ENCODE data around the gene MEN1. TPM values are rescaled to one million over a fixed set of nuclear protein-coding genes. Genes with fewer than 3 reads are reported as not detected.

MEN1 gene
- total and polyA plus RNA-seq, 2 of the 13 experiments (the other 11 are each of a cell fraction or from before 2014, with no cell fraction given): 20.5 to 27.3 TPM

DNA sequence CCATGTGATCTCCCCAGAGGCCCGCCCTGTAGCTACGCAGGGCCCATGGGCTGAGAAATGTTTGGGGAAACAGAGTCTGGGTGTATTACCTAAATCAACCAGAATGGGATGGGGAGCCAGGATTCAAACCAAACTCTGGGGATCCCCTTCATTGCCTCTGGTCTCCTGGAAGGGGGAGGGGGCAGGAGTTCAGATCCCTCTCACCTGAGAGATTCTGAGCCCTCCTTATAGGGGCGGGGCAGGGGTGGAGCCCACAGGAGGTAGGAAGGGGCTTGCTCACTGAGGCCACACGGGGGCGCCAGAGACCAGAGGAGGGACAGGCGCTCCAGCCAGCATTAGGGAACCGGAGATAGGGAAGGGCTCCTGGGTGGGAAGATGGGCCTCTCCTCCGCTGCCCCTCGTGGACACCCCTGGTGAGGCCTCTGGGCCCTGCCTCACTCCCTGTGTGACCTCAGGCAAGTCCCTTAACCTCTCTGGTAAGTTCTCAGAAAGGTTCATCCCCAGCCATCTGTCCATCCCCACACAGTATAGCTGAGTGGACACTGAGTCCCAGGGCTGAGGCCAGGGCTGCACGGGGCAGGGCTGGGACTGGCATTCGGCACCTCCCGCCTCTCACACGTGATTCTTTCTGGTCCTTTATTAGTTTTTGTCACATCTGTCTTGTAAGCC is 36.8 kb upstream of the MEN1 start (continued):
- TF ChIP-seq, protein P1, sequence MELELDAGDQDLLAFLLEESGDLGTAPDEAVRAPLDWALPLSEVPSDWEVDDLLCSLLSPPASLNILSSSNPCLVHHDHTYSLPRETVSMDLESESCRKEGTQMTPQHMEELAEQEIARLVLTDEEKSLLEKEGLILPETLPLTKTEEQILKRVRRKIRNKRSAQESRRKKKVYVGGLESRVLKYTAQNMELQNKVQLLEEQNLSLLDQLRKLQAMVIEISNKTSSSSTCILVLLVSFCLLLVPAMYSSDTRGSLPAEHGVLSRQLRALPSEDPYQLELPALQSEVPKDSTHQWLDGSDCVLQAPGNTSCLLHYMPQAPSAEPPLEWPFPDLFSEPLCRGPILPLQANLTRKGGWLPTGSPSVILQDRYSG (CRISPR knock-in tag; IDR thresholded peaks at IDR 0.05): no peak
- TF ChIP-seq ISX (CRISPR knock-in tag; conservative IDR thresholded peaks at IDR 0.05) (no peak), SIX4 (CRISPR knock-in tag; IDR thresholded peaks at IDR 0.05) (no peak), ZNF143 (CRISPR knock-in tag; IDR thresholded peaks at IDR 0.05) (no peak; the same call in 1 of the 2 replicates), SPEN (CRISPR knock-in tag; IDR thresholded peaks at IDR 0.05; ENCODE audit: low read depth) (peak; percentile 55), SAP130 (CRISPR knock-in tag; IDR thresholded peaks at IDR 0.05; ENCODE audit: low read depth) (peak; percentile 77), SRSF1 (optimal IDR thresholded peaks at IDR 0.05; ENCODE audit: low read depth, low read length) (no peak), ATF7 (IDR thresholded peaks at IDR 0.05) (no peak), ATF7 (CRISPR knock-in tag; IDR thresholded peaks at IDR 0.05) (no peak), FOXA3 (CRISPR knock-in tag; IDR thresholded peaks at IDR 0.05) (peak; percentile 29; the same call in 1 of the 2 replicates), FOXP1 (IDR thresholded peaks at IDR 0.05) (no peak), FOXP1 (CRISPR knock-in tag; IDR thresholded peaks at IDR 0.05) (no peak), XBP1 (CRISPR knock-in tag; IDR thresholded peaks at IDR 0.05) (no peak), MATR3 (CRISPR knock-in tag; IDR thresholded peaks at IDR 0.05) (no peak), ARID2 (CRISPR knock-in tag; IDR thresholded peaks at IDR 0.05; ENCODE audit: borderline replicate concordance) (no peak)
- TF ChIP-seq, protein P2, sequence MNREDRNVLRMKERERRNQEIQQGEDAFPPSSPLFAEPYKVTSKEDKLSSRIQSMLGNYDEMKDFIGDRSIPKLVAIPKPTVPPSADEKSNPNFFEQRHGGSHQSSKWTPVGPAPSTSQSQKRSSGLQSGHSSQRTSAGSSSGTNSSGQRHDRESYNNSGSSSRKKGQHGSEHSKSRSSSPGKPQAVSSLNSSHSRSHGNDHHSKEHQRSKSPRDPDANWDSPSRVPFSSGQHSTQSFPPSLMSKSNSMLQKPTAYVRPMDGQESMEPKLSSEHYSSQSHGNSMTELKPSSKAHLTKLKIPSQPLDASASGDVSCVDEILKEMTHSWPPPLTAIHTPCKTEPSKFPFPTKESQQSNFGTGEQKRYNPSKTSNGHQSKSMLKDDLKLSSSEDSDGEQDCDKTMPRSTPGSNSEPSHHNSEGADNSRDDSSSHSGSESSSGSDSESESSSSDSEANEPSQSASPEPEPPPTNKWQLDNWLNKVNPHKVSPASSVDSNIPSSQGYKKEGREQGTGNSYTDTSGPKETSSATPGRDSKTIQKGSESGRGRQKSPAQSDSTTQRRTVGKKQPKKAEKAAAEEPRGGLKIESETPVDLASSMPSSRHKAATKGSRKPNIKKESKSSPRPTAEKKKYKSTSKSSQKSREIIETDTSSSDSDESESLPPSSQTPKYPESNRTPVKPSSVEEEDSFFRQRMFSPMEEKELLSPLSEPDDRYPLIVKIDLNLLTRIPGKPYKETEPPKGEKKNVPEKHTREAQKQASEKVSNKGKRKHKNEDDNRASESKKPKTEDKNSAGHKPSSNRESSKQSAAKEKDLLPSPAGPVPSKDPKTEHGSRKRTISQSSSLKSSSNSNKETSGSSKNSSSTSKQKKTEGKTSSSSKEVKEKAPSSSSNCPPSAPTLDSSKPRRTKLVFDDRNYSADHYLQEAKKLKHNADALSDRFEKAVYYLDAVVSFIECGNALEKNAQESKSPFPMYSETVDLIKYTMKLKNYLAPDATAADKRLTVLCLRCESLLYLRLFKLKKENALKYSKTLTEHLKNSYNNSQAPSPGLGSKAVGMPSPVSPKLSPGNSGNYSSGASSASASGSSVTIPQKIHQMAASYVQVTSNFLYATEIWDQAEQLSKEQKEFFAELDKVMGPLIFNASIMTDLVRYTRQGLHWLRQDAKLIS (CRISPR knock-in tag; IDR thresholded peaks at IDR 0.05): no peak
- TF ChIP-seq, protein P3, sequence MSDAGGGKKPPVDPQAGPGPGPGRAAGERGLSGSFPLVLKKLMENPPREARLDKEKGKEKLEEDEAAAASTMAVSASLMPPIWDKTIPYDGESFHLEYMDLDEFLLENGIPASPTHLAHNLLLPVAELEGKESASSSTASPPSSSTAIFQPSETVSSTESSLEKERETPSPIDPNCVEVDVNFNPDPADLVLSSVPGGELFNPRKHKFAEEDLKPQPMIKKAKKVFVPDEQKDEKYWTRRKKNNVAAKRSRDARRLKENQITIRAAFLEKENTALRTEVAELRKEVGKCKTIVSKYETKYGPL (CRISPR knock-in tag; IDR thresholded peaks at IDR 0.05): no peak
- TF ChIP-seq, protein P4, sequence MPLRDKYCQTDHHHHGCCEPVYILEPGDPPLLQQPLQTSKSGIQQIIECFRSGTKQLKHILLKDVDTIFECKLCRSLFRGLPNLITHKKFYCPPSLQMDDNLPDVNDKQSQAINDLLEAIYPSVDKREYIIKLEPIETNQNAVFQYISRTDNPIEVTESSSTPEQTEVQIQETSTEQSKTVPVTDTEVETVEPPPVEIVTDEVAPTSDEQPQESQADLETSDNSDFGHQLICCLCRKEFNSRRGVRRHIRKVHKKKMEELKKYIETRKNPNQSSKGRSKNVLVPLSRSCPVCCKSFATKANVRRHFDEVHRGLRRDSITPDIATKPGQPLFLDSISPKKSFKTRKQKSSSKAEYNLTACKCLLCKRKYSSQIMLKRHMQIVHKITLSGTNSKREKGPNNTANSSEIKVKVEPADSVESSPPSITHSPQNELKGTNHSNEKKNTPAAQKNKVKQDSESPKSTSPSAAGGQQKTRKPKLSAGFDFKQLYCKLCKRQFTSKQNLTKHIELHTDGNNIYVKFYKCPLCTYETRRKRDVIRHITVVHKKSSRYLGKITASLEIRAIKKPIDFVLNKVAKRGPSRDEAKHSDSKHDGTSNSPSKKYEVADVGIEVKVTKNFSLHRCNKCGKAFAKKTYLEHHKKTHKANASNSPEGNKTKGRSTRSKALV (CRISPR knock-in tag; IDR thresholded peaks at IDR 0.05): no peak
- TF ChIP-seq, protein P5, sequence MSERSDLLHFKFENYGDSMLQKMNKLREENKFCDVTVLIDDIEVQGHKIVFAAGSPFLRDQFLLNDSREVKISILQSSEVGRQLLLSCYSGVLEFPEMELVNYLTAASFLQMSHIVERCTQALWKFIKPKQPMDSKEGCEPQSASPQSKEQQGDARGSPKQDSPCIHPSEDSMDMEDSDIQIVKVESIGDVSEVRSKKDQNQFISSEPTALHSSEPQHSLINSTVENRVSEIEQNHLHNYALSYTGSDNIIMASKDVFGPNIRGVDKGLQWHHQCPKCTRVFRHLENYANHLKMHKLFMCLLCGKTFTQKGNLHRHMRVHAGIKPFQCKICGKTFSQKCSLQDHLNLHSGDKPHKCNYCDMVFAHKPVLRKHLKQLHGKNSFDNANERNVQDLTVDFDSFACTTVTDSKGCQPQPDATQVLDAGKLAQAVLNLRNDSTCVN (CRISPR knock-in tag; IDR thresholded peaks at IDR 0.05; ENCODE audit: borderline replicate concordance): peak; percentile 21; the same call in 1 of the 2 replicates
- TF ChIP-seq, protein P6, sequence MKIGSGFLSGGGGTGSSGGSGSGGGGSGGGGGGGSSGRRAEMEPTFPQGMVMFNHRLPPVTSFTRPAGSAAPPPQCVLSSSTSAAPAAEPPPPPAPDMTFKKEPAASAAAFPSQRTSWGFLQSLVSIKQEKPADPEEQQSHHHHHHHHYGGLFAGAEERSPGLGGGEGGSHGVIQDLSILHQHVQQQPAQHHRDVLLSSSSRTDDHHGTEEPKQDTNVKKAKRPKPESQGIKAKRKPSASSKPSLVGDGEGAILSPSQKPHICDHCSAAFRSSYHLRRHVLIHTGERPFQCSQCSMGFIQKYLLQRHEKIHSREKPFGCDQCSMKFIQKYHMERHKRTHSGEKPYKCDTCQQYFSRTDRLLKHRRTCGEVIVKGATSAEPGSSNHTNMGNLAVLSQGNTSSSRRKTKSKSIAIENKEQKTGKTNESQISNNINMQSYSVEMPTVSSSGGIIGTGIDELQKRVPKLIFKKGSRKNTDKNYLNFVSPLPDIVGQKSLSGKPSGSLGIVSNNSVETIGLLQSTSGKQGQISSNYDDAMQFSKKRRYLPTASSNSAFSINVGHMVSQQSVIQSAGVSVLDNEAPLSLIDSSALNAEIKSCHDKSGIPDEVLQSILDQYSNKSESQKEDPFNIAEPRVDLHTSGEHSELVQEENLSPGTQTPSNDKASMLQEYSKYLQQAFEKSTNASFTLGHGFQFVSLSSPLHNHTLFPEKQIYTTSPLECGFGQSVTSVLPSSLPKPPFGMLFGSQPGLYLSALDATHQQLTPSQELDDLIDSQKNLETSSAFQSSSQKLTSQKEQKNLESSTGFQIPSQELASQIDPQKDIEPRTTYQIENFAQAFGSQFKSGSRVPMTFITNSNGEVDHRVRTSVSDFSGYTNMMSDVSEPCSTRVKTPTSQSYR (CRISPR knock-in tag; IDR thresholded peaks at IDR 0.05; ENCODE audit: borderline replicate concordance): peak; percentile 33; the same call in 1 of the 2 replicates

Measured in HepG2 (cell line).